Mucosa of rectum (tissue), 2 donors: ENCODE results near the gene ESR2.
"Not testable (repeated sequence)": the region's sequence is repeated elsewhere in the genome, so short reads cannot be mapped to it uniquely, and the experiment has no call there.

Experiments used
- H3K27ac ChIP-seq, 2 donors: one replicate each; pipeline ENCODE4 v1.7.0; 2013; ENCODE audit warnings: inconsistent platforms in 2 of 2, low read depth in 2 of 2, low read length in 2 of 2
- H3K27me3 ChIP-seq, 2 donors: one replicate each; pipeline ENCODE4 v1.7.0; 2013; ENCODE audit warnings: low read length in 2 of 2; ENCODE audit not compliant: control insufficient read depth in 2 of 2, insufficient read depth in 2 of 2
- H3K36me3 ChIP-seq, 2 donors: one replicate each; pipeline ENCODE4 v1.7.0; 2013; ENCODE audit warnings: low read length in 2 of 2; ENCODE audit not compliant: control insufficient read depth in 2 of 2, insufficient read depth in 2 of 2
- H3K4me1 ChIP-seq, 2 donors: one replicate each; pipeline ENCODE4 v1.7.0; 2013; ENCODE audit warnings: low read length in 2 of 2, mild to moderate bottlenecking in 1 of 2; ENCODE audit not compliant: control insufficient read depth in 2 of 2, insufficient read depth in 2 of 2
- H3K4me3 ChIP-seq, 2 donors: one replicate each; pipeline ENCODE4 v1.7.0; 2013; ENCODE audit warnings: low read length in 2 of 2
- H3K9ac ChIP-seq, 2 donors: one replicate each; pipeline ENCODE4 v1.7.0; 2013; ENCODE audit warnings: low read length in 2 of 2, low read depth in 1 of 2, mild to moderate bottlenecking in 1 of 2
- H3K9me3 ChIP-seq, 2 donors: one replicate each; pipeline ENCODE4 v1.7.0; 2013; ENCODE audit warnings: low read length in 2 of 2; ENCODE audit not compliant: control insufficient read depth in 2 of 2
- donor health status: healthy.
- donor health status: Normal muscosa, but diverticular disease.

Gene ESR2

DNA sequence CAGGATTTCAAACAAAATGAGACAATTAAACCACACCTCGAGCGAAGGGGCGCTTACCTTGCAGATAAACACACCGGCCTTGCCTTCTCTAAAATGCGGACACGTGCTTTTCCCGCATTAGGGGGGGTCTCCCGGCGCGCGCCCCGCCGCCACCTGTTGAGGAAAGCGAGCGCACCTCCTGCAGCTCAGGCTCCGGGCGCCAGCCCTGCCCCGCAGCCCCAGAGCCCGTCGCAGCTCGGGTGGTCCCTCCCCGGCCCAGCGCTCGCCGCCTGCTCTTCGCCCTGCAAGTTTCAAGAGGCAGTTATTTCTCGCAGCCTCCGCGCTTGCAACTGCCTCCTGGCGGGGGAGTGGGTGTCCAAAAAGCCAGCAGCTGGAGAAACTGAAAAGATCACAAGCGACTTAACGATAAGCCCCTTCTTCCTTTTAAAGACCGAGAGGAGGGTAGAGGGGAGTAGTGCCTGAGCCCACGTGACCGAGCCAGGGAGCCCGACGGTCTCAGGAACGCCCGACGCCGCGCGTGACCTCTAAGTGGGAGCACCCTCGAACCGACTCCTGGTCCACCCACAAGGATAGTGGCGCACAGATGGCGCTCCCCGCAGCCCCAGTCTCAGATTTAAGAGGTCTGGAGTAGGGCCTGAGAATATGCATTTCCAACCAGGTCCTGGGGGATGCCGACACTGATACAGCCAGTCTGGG is at the start of gene ESR2:
Gene ESR2 (minus strand): TSS at position 396 of the 696 bp plus-strand sequence. CDS start 11,386 bp downstream, outside the sequence.
- Histone ChIP-seq H3K4me3 (peak within 1 kb of the TSS; percentile 61 to 75), H3K27me3 (peaks cover 12 to 18% of the 10 kb centered on the region in 2 donors), H3K36me3 (no peaks in the 10 kb centered on the region), H3K27ac (peak within 1 kb of the TSS; percentile 18 to 35), H3K9me3 (no peaks in the 10 kb centered on the region), H3K9ac (peak within 1 kb of the TSS; percentile 21 to 58), H3K4me1 (peaks cover 6% of the 10 kb centered on the region in 2 donors)

DNA sequence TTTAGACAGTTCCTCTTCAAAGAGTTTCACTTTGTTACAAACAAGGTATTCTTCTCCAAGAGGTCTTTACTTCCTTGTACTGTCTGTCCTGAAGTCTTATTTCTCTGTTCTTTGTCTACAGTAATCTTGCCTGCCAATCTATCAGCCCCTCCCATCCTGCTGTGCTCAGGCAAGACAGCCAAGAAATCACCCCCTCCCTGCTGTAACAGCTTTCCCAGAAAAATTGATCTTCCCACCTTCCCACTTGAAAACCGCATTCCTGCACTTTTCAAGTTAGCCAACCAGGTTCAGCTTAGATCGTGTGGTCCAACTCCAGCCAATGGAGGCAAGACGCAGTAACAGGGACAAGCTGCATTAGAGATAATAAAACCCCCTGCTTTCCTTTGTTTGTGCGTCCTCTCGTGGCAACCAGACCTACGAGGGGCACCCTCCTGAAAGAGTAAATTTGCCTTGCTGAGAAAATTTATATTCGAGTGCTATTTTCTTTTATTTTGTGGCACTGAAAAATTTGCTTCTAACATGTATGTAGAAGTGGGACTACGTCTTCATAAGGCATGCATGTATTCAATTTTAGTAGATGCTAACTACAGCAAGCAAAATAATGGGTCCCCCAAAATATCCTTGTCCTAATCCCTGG is 46.5 kb upstream of the ESR2 start:
- Histone ChIP-seq H3K27ac (no peak overlapping the region), H3K27me3 (no peaks in the 10 kb centered on the region), H3K9ac (no peak overlapping the region), H3K4me1 (peaks cover 4 to 6% of the 10 kb centered on the region in 2 donors), H3K36me3 (no peaks in the 10 kb centered on the region), H3K4me3 (no peak overlapping the region), H3K9me3 (no peaks in the 10 kb centered on the region)

DNA sequence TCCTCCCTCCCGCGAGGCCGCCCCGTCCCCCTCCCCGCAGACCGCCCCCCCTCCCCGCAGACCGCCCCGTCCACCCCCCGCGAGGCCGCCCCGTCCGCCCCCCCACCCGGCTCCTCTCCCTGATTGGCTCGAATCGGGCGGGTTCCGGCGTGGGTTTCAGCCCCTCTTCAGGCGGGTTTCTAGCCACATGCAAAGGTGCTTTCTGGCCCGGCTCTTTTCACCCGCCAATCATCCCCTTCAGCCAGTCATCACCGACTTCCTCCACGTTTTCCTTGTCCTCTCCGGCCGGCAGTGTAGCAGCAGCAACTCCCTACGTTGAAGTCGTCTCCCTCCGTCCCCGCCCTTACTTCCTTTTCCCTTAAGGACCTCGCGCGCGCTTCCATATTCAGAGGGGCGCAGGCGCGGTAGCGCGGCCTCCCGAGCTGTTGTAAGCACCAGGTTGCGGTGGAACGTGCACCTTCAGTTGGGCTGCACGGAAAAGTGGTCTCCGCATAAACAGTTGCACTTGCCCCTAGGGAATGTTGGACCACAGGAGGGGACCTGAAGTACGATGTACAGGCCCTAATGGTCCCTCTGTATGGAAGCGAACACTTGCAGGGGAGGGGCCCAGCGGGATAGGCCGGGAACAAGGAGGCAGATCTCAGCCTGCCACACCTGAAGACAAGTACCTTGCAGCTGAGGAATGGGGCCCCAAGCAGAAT is 44.6 kb upstream of the ESR2 start:
- Histone ChIP-seq H3K27me3 (no peaks in the 10 kb centered on the region), H3K9ac (peak overlapping the region; percentile 65 to 80), H3K9me3 (no peaks in the 10 kb centered on the region), H3K36me3 (no peaks in the 10 kb centered on the region), H3K4me3 (peak overlapping the region; percentile 84 to 91), H3K27ac (peak overlapping the region; percentile 83 to 89), H3K4me1 (peaks cover 4 to 6% of the 10 kb centered on the region in 2 donors)

DNA sequence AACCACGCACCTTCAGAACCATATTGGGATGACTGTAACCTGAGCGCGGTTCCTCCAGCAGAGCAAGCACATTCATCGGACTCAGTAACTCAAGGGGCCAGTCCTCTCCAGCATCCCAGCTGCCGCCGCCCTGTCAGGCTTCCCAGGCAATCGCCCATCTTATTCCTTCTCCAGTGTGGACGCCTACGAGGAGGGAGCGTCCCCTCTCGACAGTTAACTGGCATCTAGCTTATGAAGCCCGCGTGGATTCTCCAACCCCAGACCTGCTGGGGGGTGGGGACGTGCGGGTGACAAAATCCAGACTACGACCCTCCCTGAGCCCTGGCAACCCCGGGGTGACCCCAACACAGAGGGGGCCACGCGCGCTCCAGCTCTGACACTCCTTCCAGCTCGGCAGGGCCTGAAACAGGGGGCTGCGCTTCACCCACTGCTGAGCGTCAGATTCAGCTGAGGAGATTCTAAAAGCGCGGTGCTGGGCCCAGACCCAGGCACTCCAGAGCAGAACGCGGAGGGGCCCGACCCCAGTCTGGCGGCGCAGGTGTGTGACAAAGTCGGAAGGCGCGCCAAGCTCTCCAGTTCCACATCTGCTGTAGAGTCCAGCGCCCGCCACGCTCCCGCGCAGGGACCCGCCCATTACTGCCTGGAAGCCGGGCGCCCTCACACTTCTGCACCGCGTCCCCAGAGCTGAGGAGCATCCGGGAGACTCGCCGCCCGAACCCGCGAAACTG is 43.9 kb upstream of the ESR2 start:
- Histone ChIP-seq H3K27me3 (no peaks in the 10 kb centered on the region), H3K9me3 (no peaks in the 10 kb centered on the region), H3K36me3 (no peaks in the 10 kb centered on the region), H3K4me3 (peak overlapping the region; percentile 71 to 84), H3K9ac (peak overlapping the region; percentile 64 to 66), H3K4me1 (peaks cover 4 to 6% of the 10 kb centered on the region in 2 donors), H3K27ac (peak overlapping the region; percentile 83 to 85)

GRCh38 chr14:64329149-64329548 is 35.0 kb upstream of the ESR2 start:
- H3K4me3 ChIP-seq, result no peak overlapping the region
- H3K4me1 ChIP-seq, result no peaks in the 10 kb centered on the region
- H3K27ac ChIP-seq, result no peak overlapping the region
- no peak overlapping the region for H3K9ac ChIP-seq
- no peaks in the 10 kb centered on the region for H3K27me3 ChIP-seq
- no peaks in the 10 kb centered on the region for H3K36me3 ChIP-seq
- no peaks in the 10 kb centered on the region for H3K9me3 ChIP-seq

DNA sequence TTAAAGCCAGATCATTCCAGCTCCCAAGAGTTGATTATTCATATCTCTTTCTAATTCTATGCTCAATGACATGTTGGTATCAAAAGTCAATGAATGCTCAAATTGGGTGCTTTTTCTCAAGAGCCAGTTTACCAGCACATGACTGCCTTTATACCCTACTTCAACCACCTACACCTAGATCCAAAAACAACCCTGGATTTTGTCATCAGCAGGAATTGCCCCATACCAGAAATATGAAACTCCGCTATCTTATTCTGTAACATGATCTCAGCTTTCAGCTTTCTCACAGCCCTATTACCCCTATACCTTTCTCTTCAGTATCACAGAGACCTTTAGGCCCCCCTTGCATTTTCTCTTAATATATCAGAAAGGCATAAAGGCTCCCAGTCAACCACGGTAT is 32.3 kb upstream of the ESR2 start:
- H3K27me3 ChIP-seq, result no peaks in the 10 kb centered on the region
- H3K9me3 ChIP-seq, result no peaks in the 10 kb centered on the region
- no peaks in the 10 kb centered on the region for H3K4me1 ChIP-seq
- no peak overlapping the region for H3K4me3 ChIP-seq
- H3K27ac ChIP-seq, result no peak overlapping the region
- no peaks in the 10 kb centered on the region for H3K36me3 ChIP-seq
- H3K9ac ChIP-seq, result no peak overlapping the region

DNA sequence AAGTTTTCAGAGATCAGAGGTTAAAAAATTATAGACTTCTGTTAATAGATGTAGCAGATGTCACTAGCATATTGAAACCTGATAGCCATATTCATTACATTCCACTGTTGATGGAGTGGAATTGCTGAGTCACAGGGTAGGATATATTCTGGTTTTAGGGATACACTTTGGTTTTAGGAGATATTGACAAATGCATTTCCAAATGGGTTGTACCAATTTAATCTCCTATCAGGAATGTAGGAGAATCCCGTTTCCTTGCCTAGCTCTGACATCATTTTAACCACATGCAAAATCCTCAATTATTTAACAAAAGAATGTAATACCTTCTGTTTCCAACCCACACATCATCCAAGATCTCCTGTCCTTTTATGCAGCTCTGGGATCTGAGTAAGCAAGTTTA is 30.7 kb upstream of the ESR2 start:
- Histone ChIP-seq H3K4me1 (no peaks in the 10 kb centered on the region), H3K36me3 (no peaks in the 10 kb centered on the region), H3K9ac (no peak overlapping the region), H3K4me3 (no peak overlapping the region), H3K9me3 (no peaks in the 10 kb centered on the region), H3K27ac (no peak overlapping the region), H3K27me3 (no peaks in the 10 kb centered on the region)

GRCh38 chr14:64324461-64324860 is 30.3 kb upstream of the ESR2 start:
- Histone ChIP-seq H3K4me3 (no peak overlapping the region), H3K27me3 (no peaks in the 10 kb centered on the region), H3K4me1 (no peaks in the 10 kb centered on the region), H3K9me3 (no peaks in the 10 kb centered on the region), H3K36me3 (no peaks in the 10 kb centered on the region), H3K9ac (no peak overlapping the region), H3K27ac (no peak overlapping the region)

DNA sequence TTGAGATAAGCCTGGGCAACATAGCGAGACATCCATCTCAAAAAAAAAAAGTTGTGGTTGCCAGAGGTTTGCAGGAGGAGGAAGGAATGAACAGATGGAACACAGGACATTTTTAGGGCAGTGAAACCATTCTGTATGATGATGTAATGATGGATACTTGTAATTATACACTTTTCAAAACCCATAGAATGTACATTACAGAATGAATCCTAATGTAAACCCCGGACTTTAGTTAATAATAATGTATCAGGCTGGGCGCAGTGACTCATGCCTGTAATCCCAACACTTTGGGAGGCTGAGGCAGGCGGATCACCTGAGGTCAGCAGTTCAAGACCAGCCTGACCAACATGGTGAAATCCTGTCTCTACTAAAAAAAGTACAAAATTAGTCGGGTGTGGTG is 26.2 kb upstream of the ESR2 start:
- H3K9ac ChIP-seq, H3K27ac ChIP-seq, H3K27me3 ChIP-seq: not testable (repeated sequence)

DNA sequence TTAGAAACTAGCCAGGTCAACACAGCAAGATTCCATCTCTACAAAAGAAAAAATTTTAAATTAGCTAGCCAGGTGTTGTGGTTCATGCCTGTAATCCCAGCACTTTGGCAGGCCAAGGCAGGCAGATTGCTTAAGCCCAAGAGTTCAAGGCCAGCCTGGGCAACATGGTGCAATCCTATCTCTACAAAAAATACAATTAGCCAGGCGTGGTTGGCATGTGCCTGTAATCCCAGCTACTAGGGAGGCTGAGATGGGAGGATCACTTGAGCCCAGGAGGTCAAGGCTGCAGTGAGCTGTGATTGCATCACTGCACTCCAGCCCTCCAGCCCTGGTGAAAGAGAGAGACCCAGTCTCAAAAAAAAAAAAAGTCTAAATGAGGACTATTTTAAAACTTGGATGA is 24.5 kb upstream of the ESR2 start:
- H3K36me3 ChIP-seq, H3K27ac ChIP-seq, H3K27me3 ChIP-seq, H3K4me3 ChIP-seq, H3K4me1 ChIP-seq, H3K9me3 ChIP-seq, H3K9ac ChIP-seq: not testable (repeated sequence)

More for the DNA sequence above, 26.2 kb upstream of the ESR2 start:
- not testable (repeated sequence) for H3K4me1 ChIP-seq, H3K9me3 ChIP-seq, H3K36me3 ChIP-seq, H3K4me3 ChIP-seq
